HepG2 (cell line): ENCODE measurements around the gene TRIM2. TPM values are rescaled to one million over a fixed set of nuclear protein-coding genes. Genes with fewer than 3 reads are reported as not detected.
A peak's percentile ranks its signal among the peaks of the same experiment; 100 is the strongest.

ENCODE experiments used
- ATAC-seq: fragments of 200-7000 bp; cut with Tn5 transposase; 3 replicates; pipeline ENCODE4 v1.9.1; 2020; ENCODE audit warnings: mild to moderate bottlenecking, moderate library complexity
- BruUV-seq: library from RNA; stranded (reverse); fragments of 400-500 nt; replicated peaks from 2 replicates; lab custom pipeline; 2021; lab: Mats Ljungman, UMichigan
- CTCF ChIA-PET: fragments of 300-600 bp; formaldehyde crosslinking; extraction: SDS; loops from one replicate; lab custom pipeline; 2021; ENCODE audit warnings: low total read pairs, inconsistent platforms, low intra/inter-chr PET ratio; lab: Yijun Ruan, JAX
- POLR2A ChIA-PET: fragments of 350-600 bp; sonication (Branson Sonifier 250); formaldehyde crosslinking; loops from one replicate; lab custom pipeline; 2020; ENCODE audit warnings: antibody characterized with exemption, inconsistent platforms; lab: Yijun Ruan, JAX
- DNase-seq: peaks from one replicate; pipeline ENCODE4 v3.0.0-alpha.2; 2015; ENCODE audit warnings: low spot score
- FAIRE-seq: peaks from 3 replicates; lab custom pipeline; 2011; peaks lifted over from hg19 to GRCh38; lab: Jason Lieb, UNC
- H2AFZ ChIP-seq: one replicate; pipeline ENCODE4 v1.6.1; 2011; ENCODE audit warnings: low read length, inconsistent platforms
- H3K27ac ChIP-seq: fragments of 300-600 bp; 3 replicates; pipeline ENCODE4 v1.8.0; 2011; ENCODE audit warnings: mixed run types, mild to moderate bottlenecking, mixed read lengths, low read length, inconsistent platforms; ENCODE audit not compliant: insufficient read depth; ENCODE audit errors: extremely low read length
- H3K27me3 ChIP-seq, 2 experiments: fragments of 200-600 bp in 1 of 2; 2 replicates in 1 of 2; 3 replicates in 1 of 2; pipeline versions ENCODE4 v1.6.0 to v1.8.0; 2011; ENCODE audit warnings: low read length in 2 of 2, mild to moderate bottlenecking in 2 of 2, moderate library complexity in 2 of 2, inconsistent platforms in 1 of 2; ENCODE audit not compliant: insufficient read depth in 2 of 2, control insufficient read depth in 1 of 2
- H3K36me3 ChIP-seq, 2 experiments: fragments of 200-600 bp in 1 of 2; replicated peaks in 1 of 2; 2 replicates in 1 of 2; 3 replicates in 1 of 2; pipeline versions ENCODE4 v1.5.1 to v1.8.0; 2011; ENCODE audit warnings: low read length in 2 of 2, inconsistent platforms in 1 of 2; ENCODE audit not compliant: insufficient read depth in 2 of 2, control insufficient read depth in 1 of 2
- H3K4me1 ChIP-seq: 2 replicates; pipeline ENCODE4 v1.5.1; 2012; ENCODE audit warnings: low read length, inconsistent platforms; ENCODE audit not compliant: insufficient read depth
- H3K4me2 ChIP-seq: 2 replicates; pipeline ENCODE4 v1.6.0; 2011; ENCODE audit warnings: low read depth, low read length, inconsistent platforms
- H3K4me3 ChIP-seq, 3 experiments: fragments of 200-600 bp in 1 of 3; sonication (generic), shearing (Covaris generic) in 1 of 3; replicated peaks in 1 of 3; 2 replicates each; pipeline ENCODE4 v1.5.1; 2011 to 2016; ENCODE audit warnings: low read length in 3 of 3, inconsistent platforms in 2 of 3, low read depth in 2 of 3, mild to moderate bottlenecking in 2 of 3, control low read depth in 1 of 3, mixed read lengths in 1 of 3; ENCODE audit not compliant: insufficient read depth in 1 of 3
- H3K79me2 ChIP-seq: one replicate; pipeline ENCODE4 v1.6.1; 2011; ENCODE audit warnings: low read length, inconsistent platforms; ENCODE audit not compliant: insufficient read depth
- H3K9ac ChIP-seq: 2 replicates; pipeline ENCODE4 v1.6.0; 2011; ENCODE audit warnings: mild to moderate bottlenecking, low read depth, low read length, inconsistent platforms; ENCODE audit not compliant: insufficient read depth
- H3K9me3 ChIP-seq: 2 replicates; pipeline ENCODE4 v1.5.1; 2012; ENCODE audit warnings: mild to moderate bottlenecking, low read length
- H4K20me1 ChIP-seq: 2 replicates; pipeline ENCODE4 v1.6.0; 2011; ENCODE audit warnings: inconsistent platforms, mild to moderate bottlenecking, low read length, moderate library complexity; ENCODE audit not compliant: insufficient read depth
- CHD4 ChIP-seq: fragments of 200-600 bp; sonication (generic); IDR thresholded peaks from 2 replicates; pipeline ENCODE4 v1.7.0; 2017; ENCODE audit warnings: mild to moderate bottlenecking, low read length, borderline replicate concordance
- GABPA ChIP-seq, 2 experiments: IDR thresholded peaks; 2 replicates each; pipeline ENCODE4 v1.6.1; 2011 to 2016; ENCODE audit warnings: low read depth in 2 of 2, low read length in 1 of 2, missing biosample characterization in 1 of 2, missing genetic modification characterization in 1 of 2
- GABPB1 ChIP-seq: IDR thresholded peaks from 2 replicates; pipeline ENCODE4 v1.6.1; 2016; ENCODE audit warnings: mild to moderate bottlenecking, missing genetic modification reagents, moderate library complexity, missing compliant biosample characterization
- KDM5B ChIP-seq: sonication (generic); formaldehyde crosslinking; IDR thresholded peaks from 2 replicates; pipeline ENCODE4 v1.4.0; 2020; ENCODE audit warnings: missing genetic modification reagents, mild to moderate bottlenecking, borderline replicate concordance
- NCOA1 ChIP-seq: sonication (generic); formaldehyde crosslinking; IDR thresholded peaks from 2 replicates; pipeline ENCODE4 v1.9.0; 2021; ENCODE audit warnings: missing genetic modification reagents
- POLR2G ChIP-seq: fragments of 200-400 bp; formaldehyde crosslinking; IDR thresholded peaks from 2 replicates; pipeline ENCODE4 v1.6.1; 2018; ENCODE audit warnings: mild to moderate bottlenecking, low read depth, low read length, moderate library complexity
- YEATS4 ChIP-seq: sonication (generic); formaldehyde crosslinking; IDR thresholded peaks from 2 replicates; pipeline ENCODE4 v1.4.0; 2020; ENCODE audit warnings: missing genetic modification reagents, borderline replicate concordance
- ZNF333 ChIP-seq: sonication (generic); formaldehyde crosslinking; IDR thresholded peaks from 2 replicates; pipeline ENCODE4 v1.4.0; 2020; ENCODE audit warnings: mild to moderate bottlenecking, missing genetic modification reagents, borderline replicate concordance
- ZNF335 ChIP-seq: sonication (generic); formaldehyde crosslinking; IDR thresholded peaks from 2 replicates; pipeline ENCODE4 v1.4.0; 2020; ENCODE audit warnings: missing genetic modification reagents
- ZNF441 ChIP-seq: sonication (generic); formaldehyde crosslinking; IDR thresholded peaks from 2 replicates; pipeline ENCODE4 v1.7.0; 2021; ENCODE audit warnings: missing genetic modification reagents, borderline replicate concordance
- WGBS: methylation state at CpG from one replicate; pipeline ENCODE4 v1.1.6; 2017; ENCODE audit warnings: low lambda C conversion rate; 5-methylcytosine and 5-hydroxymethylcytosine counted together
- in situ Hi-C: cut with HindIII; loops from 2 replicates; pipeline ENCODE4 v1.10.0; 2017; ENCODE audit warnings: low pct_unique_long_range_greater_than_20kb; ENCODE audit not compliant: extremely low pct_ligation_motif_present
- intact Hi-C: fragments of 100-400 bp; cut with micrococcal nuclease; formaldehyde crosslinking; loops from one replicate; pipeline ENCODE4 v1.10.0; 2022; ENCODE audit not compliant: unreplicated experiment
- polyA plus RNA-seq, 8 experiments: library from polyadenylated mRNA; depleted of rRNA in 3 of 8; stranded (reverse) in 7 of 8; unstranded in 1 of 8; fragments of >200 nt; fragmentation: Illumina TruSeq in 4 of 8; extraction: Trizol in 4 of 8; gene quantifications; 2 replicates each; pipeline versions ENCODE4 v1.2.1 to v1.2.3, GENCODE V29; 2011 to 2016; ENCODE audit warnings: low read depth in 4 of 8, missing spikeins in 1 of 8, mixed read lengths in 1 of 8; ENCODE audit not compliant: insufficient read depth in 1 of 8
- total RNA-seq, 5 experiments: library from RNA; depleted of rRNA; stranded (reverse); fragments of >200 nt; fragmentation: Illumina TruSeq; extraction: Trizol; gene quantifications; 2 replicates each; pipeline ENCODE4 v1.2.3, GENCODE V29; 2016; ENCODE audit warnings: low read depth in 1 of 5
- TF ChIP-seq, protein P1 (sequence below): sonication (generic); formaldehyde crosslinking; IDR thresholded peaks from 2 replicates; pipeline ENCODE4 v1.5.0; 2020; ENCODE audit warnings: mild to moderate bottlenecking, missing genetic modification reagents, moderate library complexity
- TF ChIP-seq, protein P2 (sequence below): sonication (generic); formaldehyde crosslinking; IDR thresholded peaks from 2 replicates; pipeline ENCODE4 v1.4.0; 2020; ENCODE audit warnings: missing genetic modification reagents, borderline replicate concordance
- TF ChIP-seq, protein P3 (sequence below): sonication (generic); formaldehyde crosslinking; IDR thresholded peaks from 2 replicates; pipeline ENCODE4 v1.4.0; 2020; ENCODE audit warnings: mild to moderate bottlenecking, missing genetic modification reagents

Gene TRIM2
- total and polyA plus RNA-seq, 2 of the 13 experiments (the other 11 are each of a cell fraction or from before 2014, with no cell fraction given): 2.1 to 4.2 TPM

DNA sequence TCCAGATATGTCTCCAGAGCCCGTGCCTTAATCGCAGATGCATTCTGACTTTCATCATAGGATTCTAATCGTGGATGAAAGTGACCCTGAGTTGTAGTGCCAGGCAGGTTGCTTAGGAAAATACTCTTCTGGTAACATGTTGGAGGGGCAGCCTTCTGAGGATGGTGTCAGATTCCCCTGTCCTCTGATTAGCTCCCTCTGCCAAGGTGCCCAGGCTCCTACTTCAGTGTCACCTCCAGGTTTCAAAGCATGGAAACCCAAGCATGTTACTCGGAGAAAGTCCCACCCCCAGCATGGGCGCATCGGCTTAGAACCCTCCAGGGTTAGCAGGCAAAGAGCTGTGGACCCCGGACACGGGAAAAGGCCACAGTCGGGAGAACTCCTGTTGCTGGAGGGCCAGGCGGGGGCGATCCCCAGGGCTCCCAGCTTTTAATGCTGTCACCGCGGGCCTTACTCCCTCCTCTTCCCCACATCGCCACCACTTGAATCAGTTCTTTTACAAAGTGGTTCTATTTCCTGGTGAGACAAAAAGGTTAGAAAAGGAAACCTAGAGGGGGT lies 44.5 kb downstream of the TRIM2 start (continued):
- TF ChIP-seq, protein P1, sequence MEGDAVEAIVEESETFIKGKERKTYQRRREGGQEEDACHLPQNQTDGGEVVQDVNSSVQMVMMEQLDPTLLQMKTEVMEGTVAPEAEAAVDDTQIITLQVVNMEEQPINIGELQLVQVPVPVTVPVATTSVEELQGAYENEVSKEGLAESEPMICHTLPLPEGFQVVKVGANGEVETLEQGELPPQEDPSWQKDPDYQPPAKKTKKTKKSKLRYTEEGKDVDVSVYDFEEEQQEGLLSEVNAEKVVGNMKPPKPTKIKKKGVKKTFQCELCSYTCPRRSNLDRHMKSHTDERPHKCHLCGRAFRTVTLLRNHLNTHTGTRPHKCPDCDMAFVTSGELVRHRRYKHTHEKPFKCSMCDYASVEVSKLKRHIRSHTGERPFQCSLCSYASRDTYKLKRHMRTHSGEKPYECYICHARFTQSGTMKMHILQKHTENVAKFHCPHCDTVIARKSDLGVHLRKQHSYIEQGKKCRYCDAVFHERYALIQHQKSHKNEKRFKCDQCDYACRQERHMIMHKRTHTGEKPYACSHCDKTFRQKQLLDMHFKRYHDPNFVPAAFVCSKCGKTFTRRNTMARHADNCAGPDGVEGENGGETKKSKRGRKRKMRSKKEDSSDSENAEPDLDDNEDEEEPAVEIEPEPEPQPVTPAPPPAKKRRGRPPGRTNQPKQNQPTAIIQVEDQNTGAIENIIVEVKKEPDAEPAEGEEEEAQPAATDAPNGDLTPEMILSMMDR (CRISPR knock-in tag): 0 out of 2 replicates have a peak, but pooled peaks have one; percentile 3
- TF ChIP-seq, all 625 proteins: peak for 8

DNA sequence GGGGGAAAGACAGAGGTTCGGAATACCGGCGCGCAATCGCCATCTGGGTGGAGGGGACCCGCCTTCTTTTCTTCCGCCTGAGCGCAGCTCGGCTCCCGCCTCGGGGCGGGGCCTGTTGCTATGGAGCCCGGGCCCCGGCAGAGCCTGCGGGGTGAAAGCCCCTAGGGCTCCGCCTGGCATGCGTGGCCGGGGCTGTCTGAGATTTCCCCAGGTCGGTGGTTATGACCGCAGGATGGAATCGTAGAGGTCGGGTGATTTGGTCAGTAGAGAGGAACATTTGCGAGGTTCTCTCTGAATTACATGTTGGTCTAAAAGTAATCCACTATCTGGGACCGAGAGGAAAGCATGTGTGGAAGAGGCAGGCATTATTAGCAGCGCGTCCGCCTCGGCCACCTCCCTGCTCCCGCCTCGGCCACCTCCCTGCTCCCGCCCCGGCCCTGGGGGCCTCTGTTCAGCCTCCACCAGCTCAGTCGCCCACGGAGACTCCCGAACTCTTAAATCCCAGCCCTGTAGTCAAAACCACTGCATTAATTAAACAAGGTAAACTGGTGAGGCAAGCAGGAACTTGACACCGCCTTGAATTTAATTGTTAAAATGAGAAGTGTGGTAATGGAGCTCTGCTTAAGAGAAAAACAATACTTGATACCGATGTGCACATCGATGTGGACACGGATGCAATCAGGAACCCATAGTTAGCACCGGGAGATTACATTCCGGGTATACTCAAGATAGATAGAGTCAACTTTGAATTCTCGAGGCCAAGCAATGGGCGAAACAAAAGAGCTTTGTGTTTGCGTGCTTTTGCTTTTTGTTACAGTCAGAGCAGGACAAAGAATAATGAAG lies 45.2 kb downstream of the TRIM2 start:
- DNase-seq (peak; percentile 52), ATAC-seq (peak; percentile 99), FAIRE-seq (peak; percentile 67)
- ChIA-PET POLR2A (no interaction called here), CTCF (no interaction called here)
- Histone ChIP-seq H3K4me1 (peaks cover 25% of the 10 kb centered on the region), H3K27me3 (no peaks in the 10 kb centered on the region), H3K36me3 (no peaks in the 10 kb centered on the region), H4K20me1 (no peaks in the 10 kb centered on the region; the same call in 1 of the 2 replicates), H3K4me2 (peak overlapping the region; percentile 86), H3K79me2 (no peaks in the 10 kb centered on the region), H3K27ac (peak overlapping the region; percentile 6), H3K4me3 (peak overlapping the region; percentile 54 to 68 (median 63)), H3K9me3 (no peaks in the 10 kb centered on the region), H3K9ac (peak overlapping the region; percentile 46), H2AFZ (peak overlapping the region; percentile 59)
- TSS peak; percentile 58 for BruUV-seq
- intact Hi-C loops (no loop called here), in situ Hi-C loops (no loop called here)
- 8% methylated on average over 38 of the region's 44 CpGs for WGBS
- TF ChIP-seq, protein P2, sequence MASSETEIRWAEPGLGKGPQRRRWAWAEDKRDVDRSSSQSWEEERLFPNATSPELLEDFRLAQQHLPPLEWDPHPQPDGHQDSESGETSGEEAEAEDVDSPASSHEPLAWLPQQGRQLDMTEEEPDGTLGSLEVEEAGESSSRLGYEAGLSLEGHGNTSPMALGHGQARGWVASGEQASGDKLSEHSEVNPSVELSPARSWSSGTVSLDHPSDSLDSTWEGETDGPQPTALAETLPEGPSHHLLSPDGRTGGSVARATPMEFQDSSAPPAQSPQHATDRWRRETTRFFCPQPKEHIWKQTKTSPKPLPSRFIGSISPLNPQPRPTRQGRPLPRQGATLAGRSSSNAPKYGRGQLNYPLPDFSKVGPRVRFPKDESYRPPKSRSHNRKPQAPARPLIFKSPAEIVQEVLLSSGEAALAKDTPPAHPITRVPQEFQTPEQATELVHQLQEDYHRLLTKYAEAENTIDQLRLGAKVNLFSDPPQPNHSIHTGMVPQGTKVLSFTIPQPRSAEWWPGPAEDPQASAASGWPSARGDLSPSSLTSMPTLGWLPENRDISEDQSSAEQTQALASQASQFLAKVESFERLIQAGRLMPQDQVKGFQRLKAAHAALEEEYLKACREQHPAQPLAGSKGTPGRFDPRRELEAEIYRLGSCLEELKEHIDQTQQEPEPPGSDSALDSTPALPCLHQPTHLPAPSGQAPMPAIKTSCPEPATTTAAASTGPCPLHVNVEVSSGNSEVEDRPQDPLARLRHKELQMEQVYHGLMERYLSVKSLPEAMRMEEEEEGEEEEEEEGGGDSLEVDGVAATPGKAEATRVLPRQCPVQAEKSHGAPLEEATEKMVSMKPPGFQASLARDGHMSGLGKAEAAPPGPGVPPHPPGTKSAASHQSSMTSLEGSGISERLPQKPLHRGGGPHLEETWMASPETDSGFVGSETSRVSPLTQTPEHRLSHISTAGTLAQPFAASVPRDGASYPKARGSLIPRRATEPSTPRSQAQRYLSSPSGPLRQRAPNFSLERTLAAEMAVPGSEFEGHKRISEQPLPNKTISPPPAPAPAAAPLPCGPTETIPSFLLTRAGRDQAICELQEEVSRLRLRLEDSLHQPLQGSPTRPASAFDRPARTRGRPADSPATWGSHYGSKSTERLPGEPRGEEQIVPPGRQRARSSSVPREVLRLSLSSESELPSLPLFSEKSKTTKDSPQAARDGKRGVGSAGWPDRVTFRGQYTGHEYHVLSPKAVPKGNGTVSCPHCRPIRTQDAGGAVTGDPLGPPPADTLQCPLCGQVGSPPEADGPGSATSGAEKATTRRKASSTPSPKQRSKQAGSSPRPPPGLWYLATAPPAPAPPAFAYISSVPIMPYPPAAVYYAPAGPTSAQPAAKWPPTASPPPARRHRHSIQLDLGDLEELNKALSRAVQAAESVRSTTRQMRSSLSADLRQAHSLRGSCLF (CRISPR knock-in tag): no peak
- TF ChIP-seq, protein P3, sequence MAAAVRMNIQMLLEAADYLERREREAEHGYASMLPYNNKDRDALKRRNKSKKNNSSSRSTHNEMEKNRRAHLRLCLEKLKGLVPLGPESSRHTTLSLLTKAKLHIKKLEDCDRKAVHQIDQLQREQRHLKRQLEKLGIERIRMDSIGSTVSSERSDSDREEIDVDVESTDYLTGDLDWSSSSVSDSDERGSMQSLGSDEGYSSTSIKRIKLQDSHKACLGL: no peak
- TF ChIP-seq NCOA1: no peak
- peak; percentile 87; the same call in 1 of the 2 replicates for TF ChIP-seq ZNF335 (CRISPR knock-in tag)
- TF ChIP-seq ZNF441: no peak
- TF ChIP-seq GABPA (IDR thresholded peaks at IDR 0.05; ENCODE audit: low read depth, low read length): no peak
- no peak for TF ChIP-seq GABPA (CRISPR knock-in tag; IDR thresholded peaks at IDR 0.05; ENCODE audit: low read depth)
- TF ChIP-seq KDM5B (CRISPR knock-in tag): peak; percentile 34; the same call in 1 of the 2 replicates
- peak; percentile 34; the same call in 1 of the 2 replicates for TF ChIP-seq GABPB1 (CRISPR knock-in tag)
- TF ChIP-seq POLR2G: peak; percentile 38; the same call in 1 of the 2 replicates
- TF ChIP-seq ZNF333: 0 out of 2 replicates have a peak, but pooled peaks have one; percentile 34
- peak; percentile 14; the same call in 1 of the 2 replicates for TF ChIP-seq YEATS4 (CRISPR knock-in tag)
- no peak for TF ChIP-seq CHD4
